Jurkat, Clone E6-1 (cell line): Measurements from ENCODE around the gene TTYH3.

Experiments
- DNase-seq: peaks from one replicate; pipeline ENCODE4 v3.0.0-alpha.2; 2011; ENCODE audit warnings: low read depth, low spot score
- H3K4me3 ChIP-seq: 2 replicates; pipeline ENCODE4 v1.5.1; 2011; ENCODE audit warnings: mild to moderate bottlenecking, low read length, control low read depth, moderate library complexity

TTYH3 gene

DNA sequence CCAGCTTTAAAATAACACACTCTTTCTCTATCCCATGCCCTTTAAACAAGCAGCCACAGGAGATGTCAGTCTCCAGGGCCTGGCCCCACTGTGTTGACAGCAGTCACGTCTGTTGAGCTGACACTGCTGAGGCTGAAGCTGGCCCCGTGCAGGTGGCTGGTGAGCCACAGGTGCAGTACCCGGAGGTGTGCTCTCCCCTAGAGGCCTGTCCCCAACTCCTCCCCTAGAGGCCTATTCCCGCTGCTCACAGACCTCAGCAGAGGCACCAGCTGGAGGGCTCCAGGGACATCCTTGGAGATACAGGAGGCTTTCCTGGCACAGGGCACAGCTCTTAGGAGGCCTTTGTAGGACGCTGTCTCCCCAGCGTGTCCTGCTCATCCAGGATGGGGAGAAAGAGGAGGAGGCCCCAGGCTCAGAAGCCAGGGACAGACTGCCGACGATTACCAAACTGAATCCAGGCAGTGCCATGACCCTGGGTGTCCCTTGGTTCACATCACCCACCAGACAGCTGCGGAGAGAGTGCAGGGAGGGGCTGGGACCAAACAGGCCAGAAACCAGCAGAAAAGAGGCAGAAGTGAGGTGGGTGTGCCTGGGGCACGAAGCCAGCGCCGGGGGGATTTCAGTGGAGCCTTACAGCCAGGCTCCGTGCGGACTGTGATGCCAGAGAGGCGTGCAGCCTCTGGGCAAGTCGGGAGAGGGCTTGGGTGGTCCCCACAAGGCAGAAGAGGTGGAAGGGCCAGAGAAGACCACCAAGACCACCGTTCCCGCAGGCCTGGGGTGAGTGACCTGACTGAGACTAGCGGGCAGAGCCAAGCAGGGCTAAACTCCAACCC, 18.5 kb upstream of the TTYH3 start:
- DNase-seq = no peak

DNA sequence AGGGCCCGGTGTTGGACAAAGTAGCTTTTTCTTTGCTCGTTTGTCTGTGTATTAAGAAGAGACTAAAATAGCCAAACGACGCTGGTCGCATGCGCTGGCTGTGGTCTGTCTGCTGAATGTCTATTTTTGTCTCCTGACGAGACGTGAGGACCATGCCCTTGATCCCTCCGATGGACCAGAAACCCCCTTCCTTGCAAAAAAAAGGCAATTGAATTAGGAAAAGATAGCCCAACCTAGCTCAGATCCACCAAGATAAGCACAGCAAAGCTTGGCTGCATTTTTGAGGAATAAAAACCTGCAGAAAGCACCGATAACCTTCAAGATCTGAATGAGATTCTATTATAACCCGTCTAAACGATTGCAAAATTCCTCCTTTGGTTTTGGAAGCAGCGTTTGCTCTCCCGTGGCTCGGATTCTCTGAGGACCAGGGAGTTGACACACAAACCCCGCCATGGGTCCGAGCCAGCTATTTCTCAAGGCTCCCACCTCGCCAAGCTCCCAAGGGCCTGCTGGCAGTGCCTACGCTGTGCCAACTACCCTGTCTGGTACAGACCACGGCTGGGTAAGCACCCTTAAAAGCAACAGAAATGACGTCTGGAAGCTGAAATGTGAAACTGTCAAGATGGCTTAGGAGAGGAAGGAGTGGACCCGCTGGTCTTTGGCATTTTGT, 17.7 kb upstream of the TTYH3 start:
- no peak for DNase-seq

More for the DNA sequence above, 18.5 kb upstream of the TTYH3 start:
- no peak overlapping the region for H3K4me3 ChIP-seq

GRCh38 chr7:2614631-2615330, 17.0 kb upstream of the TTYH3 start:
- no peak for DNase-seq
- H3K4me3 ChIP-seq = no peak overlapping the region

More for the DNA sequence above, 17.7 kb upstream of the TTYH3 start:
- no peak overlapping the region for H3K4me3 ChIP-seq

GRCh38 chr7:2616387-2617324, 15.1 kb upstream of the TTYH3 start:
- no peak for DNase-seq
- H3K4me3 ChIP-seq = no peak overlapping the region

DNA sequence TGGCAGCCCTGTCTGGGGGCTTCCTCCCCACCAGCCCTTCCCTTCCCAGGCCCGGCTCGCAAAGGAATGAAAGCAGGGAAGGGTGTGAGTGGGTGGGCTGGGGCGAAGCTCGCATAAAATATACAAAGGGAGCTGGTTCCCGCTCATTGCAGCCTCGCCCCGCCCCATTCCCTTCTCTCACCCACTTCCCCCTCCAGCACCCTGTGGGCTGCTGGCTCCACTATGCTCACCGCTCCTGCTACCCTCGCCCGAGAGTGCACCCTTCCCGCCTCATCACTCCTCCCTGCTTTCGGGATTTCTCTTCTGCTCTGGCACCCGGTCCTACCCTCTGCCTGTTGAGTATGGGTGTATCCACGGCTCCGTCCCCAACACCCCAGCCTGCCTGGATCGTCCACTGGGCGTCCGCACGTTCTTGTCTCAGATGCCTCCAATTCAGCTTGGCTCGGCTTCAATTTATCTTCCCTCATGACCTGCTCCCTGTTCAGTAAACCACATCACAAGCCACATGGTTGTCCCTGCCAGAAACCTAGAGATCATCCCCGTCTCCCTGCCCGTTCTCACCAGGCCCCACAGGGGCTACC, 14.4 kb upstream of the TTYH3 start:
- H3K4me3 ChIP-seq = no peak overlapping the region
- no peak for DNase-seq

- no peak for DNase-seq
- H3K4me3 ChIP-seq = no peak overlapping the region
Observed at GRCh38 chr7:2619116-2619515, 12.7 kb upstream of the TTYH3 start.

DNA sequence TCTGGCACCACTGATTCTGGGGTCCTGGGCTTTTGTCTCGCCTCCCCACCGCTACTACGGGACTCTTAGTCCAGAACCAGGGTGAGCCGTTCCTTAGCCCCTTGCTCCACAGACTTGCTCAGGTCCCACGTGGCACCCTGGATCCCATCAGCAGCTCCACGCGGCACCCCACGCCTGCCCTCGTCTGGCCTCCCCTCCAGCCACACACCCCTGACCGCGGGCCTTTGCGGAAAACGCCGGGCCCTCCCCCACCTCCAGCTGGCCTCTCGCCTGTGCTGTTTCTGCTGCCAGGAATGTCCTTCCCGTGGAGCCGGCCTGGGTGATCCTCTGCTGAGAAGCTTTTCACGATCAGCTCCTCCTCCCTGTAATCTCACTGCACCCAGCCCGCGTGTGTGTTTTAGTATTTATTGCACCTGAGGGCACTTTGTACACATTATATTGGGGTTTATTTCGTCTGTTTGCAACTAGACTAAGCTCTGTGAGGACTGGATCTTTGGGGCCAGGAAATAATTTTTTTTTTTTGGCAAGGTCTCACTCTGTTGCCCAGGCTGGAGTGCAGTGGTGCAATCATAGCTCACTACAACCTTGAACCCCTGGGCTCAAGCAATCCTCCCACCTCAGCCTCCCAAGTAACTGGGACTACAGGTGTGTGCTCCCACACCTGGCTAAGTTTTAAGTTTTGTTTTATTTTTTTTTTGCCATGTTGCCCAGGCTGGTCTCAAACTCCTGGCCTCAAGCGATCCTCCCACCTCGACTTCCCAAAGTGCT, 10.5 kb upstream of the TTYH3 start:
- H3K4me3 ChIP-seq = no peak overlapping the region
- no peak for DNase-seq

- H3K4me3 ChIP-seq = no peak overlapping the region
- DNase-seq = no peak
Observed at GRCh38 chr7:2621948-2622640, 9.7 kb upstream of the TTYH3 start.

- no peak overlapping the region for H3K4me3 ChIP-seq
- no peak for DNase-seq
Observed at GRCh38 chr7:2622869-2623697, 8.7 kb upstream of the TTYH3 start.

DNA sequence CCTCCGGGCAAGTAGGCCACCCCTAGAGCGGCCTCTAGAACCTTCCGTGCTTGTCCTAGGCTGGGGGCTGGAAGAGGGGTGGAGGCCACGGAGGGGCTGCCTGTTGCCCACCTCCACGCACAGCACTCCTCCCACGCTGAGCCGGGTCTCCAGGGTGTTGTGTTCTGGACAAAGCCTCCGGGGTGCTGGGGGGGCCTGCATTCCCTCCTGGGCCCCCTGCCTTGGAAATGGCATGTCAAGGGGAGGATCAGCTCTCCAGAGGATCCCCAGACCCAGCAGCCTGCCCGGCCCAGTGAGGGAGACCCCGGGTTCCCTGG, 8.1 kb upstream of the TTYH3 start:
- no peak for DNase-seq
- no peak overlapping the region for H3K4me3 ChIP-seq

GRCh38 chr7:2624293-2624886, 7.4 kb upstream of the TTYH3 start:
- DNase-seq = no peak
- no peak overlapping the region for H3K4me3 ChIP-seq

- no peak for DNase-seq
- H3K4me3 ChIP-seq = no peak overlapping the region
Observed at GRCh38 chr7:2626498-2627117, 5.2 kb upstream of the TTYH3 start.

GRCh38 chr7:2627258-2628129, 4.3 kb upstream of the TTYH3 start:
- no peak for DNase-seq
- H3K4me3 ChIP-seq = no peak overlapping the region

DNA sequence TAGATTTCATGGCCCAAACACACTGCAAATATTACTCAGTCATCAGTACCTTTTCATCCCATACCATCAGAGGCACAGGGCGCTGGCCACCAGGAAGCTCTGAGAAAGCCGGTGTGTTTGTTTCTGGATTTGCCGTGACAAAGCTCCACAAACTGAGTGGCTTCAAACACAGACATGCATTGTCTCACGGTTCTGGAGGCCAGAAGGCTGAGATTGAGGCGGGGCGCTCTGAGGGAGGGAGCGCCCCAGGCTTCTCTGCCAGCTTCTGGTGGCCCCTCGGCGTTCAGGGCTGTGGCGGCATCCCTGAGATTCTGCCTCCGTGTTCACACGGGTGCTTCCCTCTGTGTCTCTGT, 3.7 kb upstream of the TTYH3 start:
- H3K4me3 ChIP-seq = no peak overlapping the region
- DNase-seq = no peak

- no peak overlapping the region for H3K4me3 ChIP-seq
- DNase-seq = no peak
Observed at GRCh38 chr7:2628891-2629290, 2.9 kb upstream of the TTYH3 start.
